Activated T-cell treated with anti-CD3 and anti-CD28 coated beads, Interleukin-2, amount 50 U/mL, for 72 hours (primary cell): ENCODE measurements around the gene SEPSECS. TPM values are rescaled to one million over a fixed set of nuclear protein-coding genes. Genes with fewer than 3 reads are reported as not detected.

Source experiments
- ATAC-seq, 2 donors: fragments of 150-1000 bp; cut with Tn5 transposase; replicated peaks in 1 of 2; 2 replicates each; pipeline ENCODE4 v1.10.0; 2021; ENCODE audit warnings: moderate library complexity in 2 of 2, mild to moderate bottlenecking in 1 of 2
- DNase-seq, 2 donors: peaks; one replicate each; pipeline ENCODE4 v3.0.0; 2021 to 2022; ENCODE audit warnings: mixed read lengths in 1 of 2
- H3K27ac Mint-ChIP-seq: one replicate; pipeline ENCODE4 v1.8.0; 2022; ENCODE audit warnings: mild to moderate bottlenecking, moderate library complexity, mixed read lengths
- H3K27me3 Mint-ChIP-seq: one replicate; pipeline ENCODE4 v1.8.0; 2022; ENCODE audit warnings: low read depth, mixed read lengths
- H3K36me3 Mint-ChIP-seq, 2 donors: one replicate each; pipeline ENCODE4 v1.8.0; 2022; ENCODE audit warnings: mixed read lengths in 2 of 2, mild to moderate bottlenecking in 1 of 2; ENCODE audit not compliant: insufficient read depth in 2 of 2
- H3K4me1 Mint-ChIP-seq: one replicate; pipeline ENCODE4 v1.8.0; 2022; ENCODE audit warnings: low read depth, mixed read lengths
- H3K4me3 Mint-ChIP-seq, 2 donors: one replicate each; pipeline ENCODE4 v1.8.0; 2022; ENCODE audit warnings: mild to moderate bottlenecking in 2 of 2, mixed read lengths in 2 of 2, moderate library complexity in 2 of 2
- H3K9me3 Mint-ChIP-seq, 2 donors: one replicate each; pipeline ENCODE4 v1.8.0; 2022; ENCODE audit warnings: mixed read lengths in 2 of 2
- total RNA-seq, 2 donors: library from RNA; stranded (reverse); gene quantifications; one replicate each; pipeline ENCODE4 v1.2.3, GENCODE V29; 2022

Gene SEPSECS
- total RNA-seq, 2 donors from 2014 or later, result 21.6 to 27.9 TPM

GRCh38 chr4:25112995-25113380, 47.3 kb downstream of the SEPSECS start:
- Mint-ChIP-seq H3K27me3 (no peaks in the 10 kb centered on the region), H3K4me3 (no peak overlapping the region), H3K27ac (no peak overlapping the region), H3K9me3 (no peaks in the 10 kb centered on the region), H3K4me1 (no peaks in the 10 kb centered on the region), H3K36me3 (no peaks in the 10 kb centered on the region)
- DNase-seq (no peak), ATAC-seq (no peak)

- no peak for ATAC-seq
- Mint-ChIP-seq H3K27ac (no peak overlapping the region), H3K27me3 (no peaks in the 10 kb centered on the region), H3K9me3 (no peaks in the 10 kb centered on the region), H3K36me3 (no peaks in the 10 kb centered on the region), H3K4me1 (no peaks in the 10 kb centered on the region), H3K4me3 (no peak overlapping the region)
- DNase-seq, result no peak
These were observed 47.8 kb downstream of the SEPSECS start for GRCh38 chr4:25112366-25112994.

GRCh38 chr4:25111648-25112196, 48.5 kb downstream of the SEPSECS start:
- no peaks in the 10 kb centered on the region for H3K9me3 Mint-ChIP-seq
- H3K36me3 Mint-ChIP-seq, result no peaks in the 10 kb centered on the region
- no peak overlapping the region for H3K4me3 Mint-ChIP-seq
- ATAC-seq, result no peak
- no peak for DNase-seq
- no peaks in the 10 kb centered on the region for H3K27me3 Mint-ChIP-seq
- H3K4me1 Mint-ChIP-seq, result no peaks in the 10 kb centered on the region
- H3K27ac Mint-ChIP-seq, result no peak overlapping the region

GRCh38 chr4:25110527-25111329, 49.5 kb downstream of the SEPSECS start:
- Mint-ChIP-seq H3K27me3 (no peaks in the 10 kb centered on the region), H3K4me1 (no peaks in the 10 kb centered on the region), H3K27ac (no peak overlapping the region), H3K9me3 (no peaks in the 10 kb centered on the region), H3K4me3 (no peak overlapping the region), H3K36me3 (no peaks in the 10 kb centered on the region)
- DNase-seq (no peak), ATAC-seq (no peak)

GRCh38 chr4:25109511-25109910, 50.7 kb downstream of the SEPSECS start:
- Mint-ChIP-seq H3K36me3 (no peaks in the 10 kb centered on the region), H3K9me3 (no peaks in the 10 kb centered on the region), H3K27ac (no peak overlapping the region), H3K4me1 (no peaks in the 10 kb centered on the region), H3K4me3 (no peak overlapping the region), H3K27me3 (peaks cover 4% of the 10 kb centered on the region)
- no peak for ATAC-seq
- DNase-seq, result no peak

- Mint-ChIP-seq H3K4me1 (no peaks in the 10 kb centered on the region), H3K9me3 (no peaks in the 10 kb centered on the region), H3K4me3 (no peak overlapping the region), H3K27ac (no peak overlapping the region), H3K27me3 (peaks cover 4% of the 10 kb centered on the region), H3K36me3 (no peaks in the 10 kb centered on the region)
- DNase-seq (no peak), ATAC-seq (no peak)
These were observed 51.7 kb downstream of the SEPSECS start for GRCh38 chr4:25108556-25108955.

GRCh38 chr4:25107827-25108516, 52.3 kb downstream of the SEPSECS start:
- Mint-ChIP-seq H3K27me3 (peaks cover 4% of the 10 kb centered on the region), H3K36me3 (no peaks in the 10 kb centered on the region), H3K4me3 (no peak overlapping the region), H3K4me1 (no peaks in the 10 kb centered on the region), H3K27ac (no peak overlapping the region), H3K9me3 (no peaks in the 10 kb centered on the region)
- DNase-seq (no peak), ATAC-seq (no peak)

- Mint-ChIP-seq H3K27me3 (peaks cover 4% of the 10 kb centered on the region), H3K9me3 (no peaks in the 10 kb centered on the region), H3K4me3 (no peak overlapping the region), H3K36me3 (no peaks in the 10 kb centered on the region), H3K27ac (no peak overlapping the region), H3K4me1 (no peaks in the 10 kb centered on the region)
- DNase-seq, result no peak
- no peak for ATAC-seq
These were observed 53.7 kb downstream of the SEPSECS start for GRCh38 chr4:25106363-25107151.

- Mint-ChIP-seq H3K9me3 (peaks cover 2 to 3% of the 10 kb centered on the region in 2 donors), H3K4me1 (no peaks in the 10 kb centered on the region)
These were observed 55.7 kb downstream of the SEPSECS start for GRCh38 chr4:25104591-25104990.

GRCh38 chr4:25103418-25103817, 56.8 kb downstream of the SEPSECS start:
- no peak overlapping the region for H3K4me3 Mint-ChIP-seq
- peaks cover 4% of the 10 kb centered on the region for H3K27me3 Mint-ChIP-seq
- peaks cover 0 to 4% of the 10 kb centered on the region in 2 donors for H3K36me3 Mint-ChIP-seq
- H3K9me3 Mint-ChIP-seq, result peaks cover 2 to 3% of the 10 kb centered on the region in 2 donors
- no peak for ATAC-seq
- no peaks in the 10 kb centered on the region for H3K4me1 Mint-ChIP-seq
- DNase-seq, result no peak
- H3K27ac Mint-ChIP-seq, result no peak overlapping the region

More at GRCh38 chr4:25104591-25104990, 55.7 kb downstream of the SEPSECS start:
- DNase-seq (no peak), ATAC-seq (no peak)
- H3K4me3 Mint-ChIP-seq, result no peak overlapping the region
- H3K27me3 Mint-ChIP-seq, result peaks cover 4% of the 10 kb centered on the region
- no peak overlapping the region for H3K27ac Mint-ChIP-seq
- peaks cover 0 to 4% of the 10 kb centered on the region in 2 donors for H3K36me3 Mint-ChIP-seq

GRCh38 chr4:25101836-25102235, 58.4 kb downstream of the SEPSECS start:
- H3K9me3 Mint-ChIP-seq, result peaks cover 2 to 3% of the 10 kb centered on the region in 2 donors
- no peak overlapping the region for H3K27ac Mint-ChIP-seq

GRCh38 chr4:25100710-25101109, 59.5 kb downstream of the SEPSECS start:
- H3K9me3 Mint-ChIP-seq, result peaks cover 2 to 3% of the 10 kb centered on the region in 2 donors
- H3K27ac Mint-ChIP-seq, result no peak overlapping the region
- H3K4me3 Mint-ChIP-seq, result no peak overlapping the region
- peaks cover 0 to 4% of the 10 kb centered on the region in 2 donors for H3K36me3 Mint-ChIP-seq
- H3K4me1 Mint-ChIP-seq, result no peaks in the 10 kb centered on the region
- H3K27me3 Mint-ChIP-seq, result peaks cover 13% of the 10 kb centered on the region
- ATAC-seq (no peak), DNase-seq (no peak)

More at GRCh38 chr4:25101836-25102235, 58.4 kb downstream of the SEPSECS start:
- Mint-ChIP-seq H3K36me3 (peaks cover 0 to 4% of the 10 kb centered on the region in 2 donors), H3K4me3 (no peak overlapping the region), H3K27me3 (peaks cover 12% of the 10 kb centered on the region), H3K4me1 (no peaks in the 10 kb centered on the region)
- ATAC-seq, result no peak
- DNase-seq, result no peak
